GM12878 (cell line): ENCODE measurements around the gene RSRC1. TPM values are rescaled to one million over a fixed set of nuclear protein-coding genes. Genes with fewer than 3 reads are reported as not detected.

Source experiments
- ATAC-seq: fragments of 200-7000 bp; cut with Tn5 transposase; 3 replicates; pipeline ENCODE4 v1.9.1; 2020; ENCODE audit warnings: mild to moderate bottlenecking, moderate library complexity
- BruUV-seq: library from RNA; stranded (reverse); fragments of 400-500 nt; replicated peaks from 2 replicates; lab custom pipeline; 2021; lab: Mats Ljungman, UMichigan
- CTCF ChIA-PET: fragments of 300-600 bp; sonication (Branson Sonifier 250); formaldehyde crosslinking; extraction: SDS; loops from one replicate; lab custom pipeline; 2021; ENCODE audit warnings: inconsistent platforms; lab: Yijun Ruan, JAX
- POLR2A ChIA-PET: fragments of 350-600 bp; formaldehyde crosslinking; extraction: SDS; loops from one replicate; lab custom pipeline; 2021; ENCODE audit warnings: inconsistent platforms; lab: Charles Lee
- RAD21 ChIA-PET: fragments of 300-600 bp; sonication (Branson Sonifier 250); formaldehyde crosslinking; loops from one replicate; lab custom pipeline; 2023; ENCODE audit warnings: antibody characterized with exemption; ENCODE audit not compliant: unreplicated experiment; lab: Charles Lee
- SMC1A ChIA-PET: fragments of 300-600 bp; sonication (Branson Sonifier 250); formaldehyde crosslinking; loops from one replicate; lab custom pipeline; 2023; ENCODE audit not compliant: unreplicated experiment, uncharacterized antibody; lab: Charles Lee
- DNase-seq: peaks from one replicate; pipeline ENCODE4 v3.0.0-alpha.2; 2011; ENCODE audit warnings: low read depth, low spot score
- FAIRE-seq: peaks from 3 replicates; lab custom pipeline; 2011; peaks lifted over from hg19 to GRCh38; lab: Jason Lieb, UNC
- H2AFZ ChIP-seq: 2 replicates; pipeline ENCODE4 v1.6.0; 2011; ENCODE audit warnings: low read depth, low read length, control low read depth; ENCODE audit not compliant: control insufficient read depth
- H3K27ac ChIP-seq: 2 replicates; pipeline ENCODE4 v1.5.1; 2011; ENCODE audit warnings: control low read depth; ENCODE audit not compliant: control insufficient read depth, insufficient read depth
- H3K27me3 ChIP-seq, 2 experiments: replicated peaks in 1 of 2; 2 replicates each; pipeline versions ENCODE4 v1.6.0 to v1.6.1; 2011; ENCODE audit warnings: low read length in 1 of 2; ENCODE audit not compliant: control insufficient read depth in 2 of 2, insufficient read depth in 2 of 2
- H3K36me3 ChIP-seq, 2 experiments: 2 replicates each; pipeline ENCODE4 v1.5.1; 2011; ENCODE audit warnings: low read length in 1 of 2; ENCODE audit not compliant: control insufficient read depth in 2 of 2, insufficient read depth in 2 of 2
- H3K4me1 ChIP-seq: 2 replicates; pipeline ENCODE4 v1.6.1; 2011; ENCODE audit warnings: mild to moderate bottlenecking, low read length, moderate library complexity, mixed read lengths; ENCODE audit not compliant: control insufficient read depth, insufficient read depth
- H3K4me2 ChIP-seq: 2 replicates; pipeline ENCODE4 v1.6.0; 2011; ENCODE audit warnings: control low read depth; ENCODE audit not compliant: control insufficient read depth, insufficient read depth
- H3K4me3 ChIP-seq: fragments of 200-600 bp; sonication (generic); 2 replicates; pipeline ENCODE4 v1.5.1; 2016
- H3K79me2 ChIP-seq: 2 replicates; pipeline ENCODE4 v1.6.0; 2011; ENCODE audit warnings: low read length; ENCODE audit not compliant: control insufficient read depth, insufficient read depth
- H3K9ac ChIP-seq: 2 replicates; pipeline ENCODE4 v1.8.0; 2011; ENCODE audit warnings: low read length, control low read depth, mixed read lengths; ENCODE audit not compliant: control insufficient read depth, insufficient read depth
- H3K9me3 ChIP-seq: replicated peaks from 3 replicates; pipeline ENCODE4 v1.5.1; 2011; ENCODE audit warnings: mild to moderate bottlenecking, low read length; ENCODE audit not compliant: control insufficient read depth, insufficient read depth
- H4K20me1 ChIP-seq: 2 replicates; pipeline ENCODE4 v1.6.0; 2011; ENCODE audit not compliant: control insufficient read depth, insufficient read depth
- ATF7 ChIP-seq: fragments of 450-650 bp; IDR thresholded peaks from 2 replicates; pipeline ENCODE4 v1.6.1; 2016; ENCODE audit warnings: low read depth, mild to moderate bottlenecking
- BHLHE40 ChIP-seq, 2 experiments: fragments of 450-650 bp in 1 of 2; IDR thresholded peaks; 2 replicates each; pipeline ENCODE4 v1.6.1; 2011 to 2017; ENCODE audit warnings: low read depth in 2 of 2, borderline replicate concordance in 1 of 2, improper control_type of control experiment in 1 of 2, low read length in 1 of 2, mild to moderate bottlenecking in 1 of 2
- CBX5 ChIP-seq: sonication (generic); IDR thresholded peaks from 2 replicates; pipeline ENCODE4 v1.6.1; 2016; ENCODE audit warnings: low read depth, moderate library complexity, mild to moderate bottlenecking, inconsistent platforms
- TAF1 ChIP-seq: IDR thresholded peaks from 2 replicates; pipeline ENCODE4 v1.6.1; 2011; ENCODE audit warnings: mild to moderate bottlenecking, low read depth, low read length, borderline replicate concordance
- TBL1XR1 ChIP-seq: IDR thresholded peaks from 2 replicates; pipeline ENCODE4 v1.6.1; 2012; ENCODE audit warnings: low read depth, low read length, improper control_type of control experiment
- WGBS: methylation state at CpG from one replicate; pipeline ENCODE4 v1.1.6; 2016; ENCODE audit warnings: low lambda C conversion rate; ENCODE audit not compliant: insufficient replicate concordance, insufficient coverage; ENCODE audit errors: missing lambda C conversion rate; 5-methylcytosine and 5-hydroxymethylcytosine counted together
- in situ Hi-C: fragments of 300-500 bp; cut with MboI; formaldehyde crosslinking; loops from 9 replicates; pipeline ENCODE4 v1.14.3; 2018; ENCODE audit warnings: mixed read lengths
- intact Hi-C: fragments of 100-400 bp; cut with micrococcal nuclease; formaldehyde crosslinking; loops from one replicate; pipeline ENCODE4 v1.14.2; 2022; ENCODE audit not compliant: unreplicated experiment
- polyA plus RNA-seq, 11 experiments: library from polyadenylated mRNA; depleted of rRNA in 4 of 11; unstranded in 6 of 11; stranded (reverse) in 5 of 11; fragments of >200 nt; fragmentation: Nextera tagmentation in 4 of 11; fragmentation: Illumina TruSeq in 1 of 11; extraction: Ambion mirVana in 4 of 11; extraction: Trizol in 1 of 11; gene quantifications; 1 replicate in 1 of 11; 2 replicates in 10 of 11; pipeline versions ENCODE4 v1.2.1 to v1.2.3, GENCODE V29; 2011 to 2016; ENCODE audit warnings: inconsistent platforms in 2 of 11, missing spikeins in 2 of 11, low read depth in 1 of 11
- total RNA-seq, 4 experiments: library from RNA; depleted of rRNA in 3 of 4; stranded (reverse); fragments of >200 nt in 3 of 4; fragmentation: Illumina TruSeq in 1 of 4; extraction: Trizol in 1 of 4; gene quantifications; 2 replicates each; pipeline versions ENCODE4 v1.2.1 to v1.2.3, GENCODE V29; 2013 to 2021
- TF ChIP-seq, protein P1 (sequence below): IDR thresholded peaks from 2 replicates; pipeline ENCODE4 v1.6.1; 2012; ENCODE audit warnings: low read depth, low read length, improper control_type of control experiment

RSRC1 gene
- total and polyA plus RNA-seq, 10 of the 15 experiments (the other 5 are each of a cell fraction or from before 2014, with no cell fraction given): 16.4 to 85.9 (median 42.0) TPM

DNA sequence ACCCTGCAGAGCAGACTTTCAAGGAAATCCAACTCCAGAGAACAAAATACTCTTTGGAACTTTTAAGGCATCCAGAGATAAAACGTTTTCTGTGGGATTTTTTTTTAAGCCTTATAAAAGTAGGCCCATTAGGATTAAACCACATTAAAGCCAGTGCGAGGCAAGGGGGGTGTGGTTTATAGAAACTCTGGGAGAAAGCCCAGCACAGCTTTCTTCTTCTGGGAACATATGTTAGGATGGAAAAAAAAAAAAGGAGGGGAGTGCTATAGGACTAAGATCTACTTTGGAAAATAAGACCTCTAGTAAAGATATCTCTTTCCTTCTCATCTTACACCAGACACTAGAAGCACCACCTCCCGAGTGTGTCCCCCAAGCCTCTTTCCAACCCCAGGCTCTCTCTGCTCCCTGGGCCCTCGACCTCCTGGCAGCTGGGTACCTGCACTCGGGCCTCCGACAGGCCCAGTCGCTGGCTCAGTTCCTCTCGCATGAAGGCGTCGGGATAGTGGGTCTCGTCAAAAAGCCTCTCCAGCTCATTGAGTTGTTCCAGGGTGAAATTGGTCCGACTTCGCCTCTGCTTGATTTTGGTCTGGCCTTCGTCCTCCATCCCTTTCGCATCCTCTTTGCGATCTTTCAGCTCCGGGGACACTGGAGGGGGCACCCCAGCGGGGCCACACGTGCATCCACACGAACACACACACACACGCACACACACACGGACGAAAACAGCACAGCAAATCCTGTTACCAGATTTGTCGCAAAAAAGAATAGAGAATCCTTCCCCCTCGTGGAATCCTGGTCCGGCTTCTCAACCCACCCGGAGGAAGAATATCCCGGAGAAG is 7.4 kb upstream of the RSRC1 start:
- intact Hi-C loops (no loop called here), in situ Hi-C loops (no loop called here)
- no peak overlapping the region for H2AFZ ChIP-seq
- no peak overlapping the region for H3K9ac ChIP-seq
- SMC1A ChIA-PET: interaction anchor here (1.0 kb wide), 1 partner anchor 331 kb away, joined by 4 read pairs; no protein-coding TSS in a partner anchor
- whole genome bisulfite sequencing: 29% methylated on average over 28 of the region's 28 CpGs
- no peaks in the 10 kb centered on the region for H3K36me3 ChIP-seq
- no peak for TF ChIP-seq ATF7
- no peak for TF ChIP-seq BHLHE40 (IDR thresholded peaks at IDR 0.05; ENCODE audit: borderline replicate concordance in 1 of 2, low read depth in 2 of 2, low read length in 1 of 2)
- TF ChIP-seq CBX5: no peak
- no peak for TF ChIP-seq TBL1XR1
- TF ChIP-seq TAF1: no peak
- TF ChIP-seq, protein P1, sequence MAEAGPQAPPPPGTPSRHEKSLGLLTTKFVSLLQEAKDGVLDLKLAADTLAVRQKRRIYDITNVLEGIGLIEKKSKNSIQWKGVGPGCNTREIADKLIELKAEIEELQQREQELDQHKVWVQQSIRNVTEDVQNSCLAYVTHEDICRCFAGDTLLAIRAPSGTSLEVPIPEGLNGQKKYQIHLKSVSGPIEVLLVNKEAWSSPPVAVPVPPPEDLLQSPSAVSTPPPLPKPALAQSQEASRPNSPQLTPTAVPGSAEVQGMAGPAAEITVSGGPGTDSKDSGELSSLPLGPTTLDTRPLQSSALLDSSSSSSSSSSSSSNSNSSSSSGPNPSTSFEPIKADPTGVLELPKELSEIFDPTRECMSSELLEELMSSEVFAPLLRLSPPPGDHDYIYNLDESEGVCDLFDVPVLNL: no peak
- TF ChIP-seq, all 136 proteins: peak for 0
- H3K4me3 ChIP-seq: no peak overlapping the region
- FAIRE-seq (no peak), DNase-seq (no peak), ATAC-seq (no peak)
- no TSS peak for BruUV-seq
- no peak overlapping the region for H3K4me2 ChIP-seq
- no peaks in the 10 kb centered on the region for H3K79me2 ChIP-seq
- no peaks in the 10 kb centered on the region for H4K20me1 ChIP-seq
- H3K4me1 ChIP-seq: peaks cover 13% of the 10 kb centered on the region
- H3K27me3 ChIP-seq: peaks cover 12 to 34% of the 10 kb centered on the region in 2 experiments
- no peak overlapping the region for H3K27ac ChIP-seq
- POLR2A ChIA-PET: no interaction called here
- CTCF ChIA-PET: no interaction called here
- RAD21 ChIA-PET: no interaction called here
- H3K9me3 ChIP-seq: no peaks in the 10 kb centered on the region; the same call in 2 of the 3 replicates
